ENCODE measurements around the gene RNF149. TPM values are rescaled to one million over a fixed set of nuclear protein-coding genes. Genes with fewer than 3 reads are reported as not detected.

RNF149 gene
- total and polyA plus RNA-seq, 9 of the 15 experiments (the other 6 are each of a cell fraction or from before 2014, with no cell fraction given): 9.0 to 31.5 (median 22.8) TPM

DNA sequence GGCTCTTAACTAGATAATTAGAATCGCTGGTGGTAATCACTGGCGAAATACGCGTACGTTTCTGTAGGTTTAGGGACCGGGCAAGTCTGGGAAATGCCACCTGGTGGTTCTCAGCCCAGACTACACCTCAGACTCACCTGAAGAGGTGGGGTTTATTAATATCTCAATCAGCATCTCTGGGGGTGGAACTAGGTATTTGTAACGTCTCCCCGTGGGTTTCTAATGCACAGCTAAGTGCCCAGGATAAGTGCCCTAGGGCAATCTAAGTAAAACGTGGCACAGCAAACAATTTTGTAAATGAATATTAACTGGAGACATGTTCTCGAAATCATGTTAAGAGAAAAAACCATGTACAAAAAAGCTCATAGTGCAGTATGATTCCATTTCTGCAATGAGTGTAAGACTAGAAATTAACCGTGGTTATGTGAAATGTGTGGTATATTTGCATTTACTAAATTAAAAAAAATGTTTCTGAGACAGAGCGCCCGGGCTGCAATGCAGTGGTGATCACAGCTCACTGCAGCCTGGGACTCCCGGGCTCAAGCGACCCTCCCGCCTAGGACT is 56.6 kb downstream of the RNF149 start (continued):
- TF ChIP-seq PRPF4 (IDR thresholded peaks at IDR 0.05; ENCODE audit: insufficient read depth, low read depth, low read length, poor library complexity, severe bottlenecking) (no peak), ZNF717 (CRISPR knock-in tag; IDR thresholded peaks at IDR 0.05) (no peak), SMARCC2 (IDR thresholded peaks at IDR 0.05; ENCODE audit: low read depth) (no peak), ZNF212 (CRISPR knock-in tag; IDR thresholded peaks at IDR 0.05) (no peak), ADNP (tag; IDR thresholded peaks at IDR 0.05) (no peak), MTF1 (CRISPR knock-in tag; IDR thresholded peaks at IDR 0.05; ENCODE audit: borderline replicate concordance) (no peak), KLF10 (CRISPR knock-in tag; IDR thresholded peaks at IDR 0.05) (no peak), PCBP1 (IDR thresholded peaks at IDR 0.05; ENCODE audit: low read depth, low read length, poor library complexity, severe bottlenecking) (no peak), HNRNPLL (IDR thresholded peaks at IDR 0.05; ENCODE audit: low read depth, low read length, poor library complexity, severe bottlenecking) (peak; percentile 0), NFE2L1 (tag; IDR thresholded peaks at IDR 0.05; ENCODE audit: borderline replicate concordance, low read depth) (no peak), NCOA1 (IDR thresholded peaks at IDR 0.05; ENCODE audit: low read depth) (no peak), BMI1 (IDR thresholded peaks at IDR 0.05; ENCODE audit: low read length) (no peak)
- TF ChIP-seq, protein P1, sequence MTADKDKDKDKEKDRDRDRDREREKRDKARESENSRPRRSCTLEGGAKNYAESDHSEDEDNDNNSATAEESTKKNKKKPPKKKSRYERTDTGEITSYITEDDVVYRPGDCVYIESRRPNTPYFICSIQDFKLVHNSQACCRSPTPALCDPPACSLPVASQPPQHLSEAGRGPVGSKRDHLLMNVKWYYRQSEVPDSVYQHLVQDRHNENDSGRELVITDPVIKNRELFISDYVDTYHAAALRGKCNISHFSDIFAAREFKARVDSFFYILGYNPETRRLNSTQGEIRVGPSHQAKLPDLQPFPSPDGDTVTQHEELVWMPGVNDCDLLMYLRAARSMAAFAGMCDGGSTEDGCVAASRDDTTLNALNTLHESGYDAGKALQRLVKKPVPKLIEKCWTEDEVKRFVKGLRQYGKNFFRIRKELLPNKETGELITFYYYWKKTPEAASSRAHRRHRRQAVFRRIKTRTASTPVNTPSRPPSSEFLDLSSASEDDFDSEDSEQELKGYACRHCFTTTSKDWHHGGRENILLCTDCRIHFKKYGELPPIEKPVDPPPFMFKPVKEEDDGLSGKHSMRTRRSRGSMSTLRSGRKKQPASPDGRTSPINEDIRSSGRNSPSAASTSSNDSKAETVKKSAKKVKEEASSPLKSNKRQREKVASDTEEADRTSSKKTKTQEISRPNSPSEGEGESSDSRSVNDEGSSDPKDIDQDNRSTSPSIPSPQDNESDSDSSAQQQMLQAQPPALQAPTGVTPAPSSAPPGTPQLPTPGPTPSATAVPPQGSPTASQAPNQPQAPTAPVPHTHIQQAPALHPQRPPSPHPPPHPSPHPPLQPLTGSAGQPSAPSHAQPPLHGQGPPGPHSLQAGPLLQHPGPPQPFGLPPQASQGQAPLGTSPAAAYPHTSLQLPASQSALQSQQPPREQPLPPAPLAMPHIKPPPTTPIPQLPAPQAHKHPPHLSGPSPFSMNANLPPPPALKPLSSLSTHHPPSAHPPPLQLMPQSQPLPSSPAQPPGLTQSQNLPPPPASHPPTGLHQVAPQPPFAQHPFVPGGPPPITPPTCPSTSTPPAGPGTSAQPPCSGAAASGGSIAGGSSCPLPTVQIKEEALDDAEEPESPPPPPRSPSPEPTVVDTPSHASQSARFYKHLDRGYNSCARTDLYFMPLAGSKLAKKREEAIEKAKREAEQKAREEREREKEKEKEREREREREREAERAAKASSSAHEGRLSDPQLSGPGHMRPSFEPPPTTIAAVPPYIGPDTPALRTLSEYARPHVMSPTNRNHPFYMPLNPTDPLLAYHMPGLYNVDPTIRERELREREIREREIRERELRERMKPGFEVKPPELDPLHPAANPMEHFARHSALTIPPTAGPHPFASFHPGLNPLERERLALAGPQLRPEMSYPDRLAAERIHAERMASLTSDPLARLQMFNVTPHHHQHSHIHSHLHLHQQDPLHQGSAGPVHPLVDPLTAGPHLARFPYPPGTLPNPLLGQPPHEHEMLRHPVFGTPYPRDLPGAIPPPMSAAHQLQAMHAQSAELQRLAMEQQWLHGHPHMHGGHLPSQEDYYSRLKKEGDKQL (CRISPR knock-in tag; IDR thresholded peaks at IDR 0.05; ENCODE audit: borderline replicate concordance): no peak
- TF ChIP-seq, protein P2, sequence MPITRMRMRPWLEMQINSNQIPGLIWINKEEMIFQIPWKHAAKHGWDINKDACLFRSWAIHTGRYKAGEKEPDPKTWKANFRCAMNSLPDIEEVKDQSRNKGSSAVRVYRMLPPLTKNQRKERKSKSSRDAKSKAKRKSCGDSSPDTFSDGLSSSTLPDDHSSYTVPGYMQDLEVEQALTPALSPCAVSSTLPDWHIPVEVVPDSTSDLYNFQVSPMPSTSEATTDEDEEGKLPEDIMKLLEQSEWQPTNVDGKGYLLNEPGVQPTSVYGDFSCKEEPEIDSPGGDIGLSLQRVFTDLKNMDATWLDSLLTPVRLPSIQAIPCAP (CRISPR knock-in tag; IDR thresholded peaks at IDR 0.05; ENCODE audit: borderline replicate concordance): no peak
- TF ChIP-seq, protein P3, sequence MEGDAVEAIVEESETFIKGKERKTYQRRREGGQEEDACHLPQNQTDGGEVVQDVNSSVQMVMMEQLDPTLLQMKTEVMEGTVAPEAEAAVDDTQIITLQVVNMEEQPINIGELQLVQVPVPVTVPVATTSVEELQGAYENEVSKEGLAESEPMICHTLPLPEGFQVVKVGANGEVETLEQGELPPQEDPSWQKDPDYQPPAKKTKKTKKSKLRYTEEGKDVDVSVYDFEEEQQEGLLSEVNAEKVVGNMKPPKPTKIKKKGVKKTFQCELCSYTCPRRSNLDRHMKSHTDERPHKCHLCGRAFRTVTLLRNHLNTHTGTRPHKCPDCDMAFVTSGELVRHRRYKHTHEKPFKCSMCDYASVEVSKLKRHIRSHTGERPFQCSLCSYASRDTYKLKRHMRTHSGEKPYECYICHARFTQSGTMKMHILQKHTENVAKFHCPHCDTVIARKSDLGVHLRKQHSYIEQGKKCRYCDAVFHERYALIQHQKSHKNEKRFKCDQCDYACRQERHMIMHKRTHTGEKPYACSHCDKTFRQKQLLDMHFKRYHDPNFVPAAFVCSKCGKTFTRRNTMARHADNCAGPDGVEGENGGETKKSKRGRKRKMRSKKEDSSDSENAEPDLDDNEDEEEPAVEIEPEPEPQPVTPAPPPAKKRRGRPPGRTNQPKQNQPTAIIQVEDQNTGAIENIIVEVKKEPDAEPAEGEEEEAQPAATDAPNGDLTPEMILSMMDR (IDR thresholded peaks at IDR 0.05 in 2 of 3, conservative IDR thresholded peaks at IDR 0.05 in 1 of 3; ENCODE audit: insufficient read depth in 2 of 3, low read depth in 1 of 3, low read length in 3 of 3): peak; percentile 34 to 58 (median 43)
- TF ChIP-seq, protein P4, sequence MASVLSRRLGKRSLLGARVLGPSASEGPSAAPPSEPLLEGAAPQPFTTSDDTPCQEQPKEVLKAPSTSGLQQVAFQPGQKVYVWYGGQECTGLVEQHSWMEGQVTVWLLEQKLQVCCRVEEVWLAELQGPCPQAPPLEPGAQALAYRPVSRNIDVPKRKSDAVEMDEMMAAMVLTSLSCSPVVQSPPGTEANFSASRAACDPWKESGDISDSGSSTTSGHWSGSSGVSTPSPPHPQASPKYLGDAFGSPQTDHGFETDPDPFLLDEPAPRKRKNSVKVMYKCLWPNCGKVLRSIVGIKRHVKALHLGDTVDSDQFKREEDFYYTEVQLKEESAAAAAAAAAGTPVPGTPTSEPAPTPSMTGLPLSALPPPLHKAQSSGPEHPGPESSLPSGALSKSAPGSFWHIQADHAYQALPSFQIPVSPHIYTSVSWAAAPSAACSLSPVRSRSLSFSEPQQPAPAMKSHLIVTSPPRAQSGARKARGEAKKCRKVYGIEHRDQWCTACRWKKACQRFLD (CRISPR knock-in tag; IDR thresholded peaks at IDR 0.05): no peak
- TF ChIP-seq, protein P5, sequence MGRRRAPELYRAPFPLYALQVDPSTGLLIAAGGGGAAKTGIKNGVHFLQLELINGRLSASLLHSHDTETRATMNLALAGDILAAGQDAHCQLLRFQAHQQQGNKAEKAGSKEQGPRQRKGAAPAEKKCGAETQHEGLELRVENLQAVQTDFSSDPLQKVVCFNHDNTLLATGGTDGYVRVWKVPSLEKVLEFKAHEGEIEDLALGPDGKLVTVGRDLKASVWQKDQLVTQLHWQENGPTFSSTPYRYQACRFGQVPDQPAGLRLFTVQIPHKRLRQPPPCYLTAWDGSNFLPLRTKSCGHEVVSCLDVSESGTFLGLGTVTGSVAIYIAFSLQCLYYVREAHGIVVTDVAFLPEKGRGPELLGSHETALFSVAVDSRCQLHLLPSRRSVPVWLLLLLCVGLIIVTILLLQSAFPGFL (CRISPR knock-in tag; IDR thresholded peaks at IDR 0.05): no peak
